Measurements from ENCODE around the gene SCFD2.
"Not testable (repeated sequence)": the region's sequence is repeated elsewhere in the genome, so short reads cannot be mapped to it uniquely, and the experiment has no call there.

Gene SCFD2

DNA sequence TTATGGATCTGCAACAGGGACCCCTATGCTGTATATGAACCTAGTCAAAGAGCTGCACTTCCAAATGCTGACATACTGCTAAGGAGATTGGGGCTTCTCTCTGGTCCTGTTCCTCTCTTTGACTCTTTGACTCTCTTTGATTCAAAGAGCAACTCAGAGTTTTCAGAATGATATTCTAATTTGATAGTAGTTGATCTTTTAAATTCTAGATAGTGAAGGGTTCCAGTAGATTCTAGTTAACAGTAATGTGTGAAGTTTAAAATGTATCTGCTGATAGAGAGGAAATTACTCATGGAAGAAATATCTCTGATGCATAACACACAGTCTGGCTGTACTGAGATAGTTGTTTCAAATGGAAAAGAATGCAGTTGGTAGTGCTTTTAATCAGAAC is 264.7 kb downstream of the SCFD2 start:
- DNase-seq (ENCODE audit: low read depth) = no peak

DNA sequence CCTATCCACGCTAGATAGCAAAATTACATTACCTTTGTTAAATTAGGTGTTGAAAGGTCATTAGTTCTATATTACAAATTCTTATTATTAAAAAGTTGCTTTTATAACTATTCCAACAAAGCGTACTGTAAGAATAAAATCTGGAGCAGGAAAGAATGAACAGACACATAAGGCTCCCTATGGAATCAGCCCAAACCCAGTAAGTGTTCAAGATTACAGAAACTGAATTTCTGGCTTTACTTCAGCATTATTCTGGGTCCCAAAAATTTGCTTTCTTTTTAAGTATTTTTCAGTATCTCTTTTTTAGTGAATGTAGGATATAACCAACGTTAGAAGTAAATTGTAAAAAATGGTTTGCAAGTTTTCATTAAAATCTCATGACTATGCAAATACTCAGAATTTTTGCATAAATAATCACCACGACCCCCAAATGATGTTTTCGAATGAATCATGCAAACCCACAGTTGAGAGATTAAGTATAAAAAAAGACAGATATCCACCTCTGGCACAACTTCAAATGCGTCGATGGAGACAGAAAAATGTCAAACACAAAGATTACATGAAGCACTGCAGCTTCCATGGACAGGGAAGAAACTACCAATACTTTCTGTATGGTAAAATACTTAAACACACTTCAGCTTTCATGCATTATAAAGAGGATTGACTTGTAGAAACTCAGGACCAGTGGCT is 265.2 kb downstream of the SCFD2 start:
- DNase-seq (ENCODE audit: low read depth) = no peak

DNA sequence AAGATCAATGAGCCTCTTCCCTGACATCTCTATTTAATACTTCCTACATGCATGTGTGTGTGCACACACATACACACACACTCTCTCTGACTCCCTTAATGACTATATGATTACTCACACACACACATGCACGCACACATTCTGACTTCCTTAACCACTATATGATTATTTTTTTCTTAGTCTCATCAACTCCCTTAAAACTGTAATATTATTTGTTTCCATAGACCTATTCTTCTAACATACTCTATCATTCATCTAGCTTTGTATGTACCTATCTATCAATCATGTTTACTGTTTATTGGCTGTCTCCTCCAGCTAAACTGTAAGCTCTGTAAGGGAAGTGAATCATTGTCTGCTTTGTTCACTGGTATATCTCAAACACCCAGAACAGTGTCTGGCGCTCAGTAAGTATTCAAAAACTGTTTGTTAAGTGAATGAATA is 267.2 kb downstream of the SCFD2 start:
- no peak for DNase-seq (ENCODE audit: low read depth)

DNA sequence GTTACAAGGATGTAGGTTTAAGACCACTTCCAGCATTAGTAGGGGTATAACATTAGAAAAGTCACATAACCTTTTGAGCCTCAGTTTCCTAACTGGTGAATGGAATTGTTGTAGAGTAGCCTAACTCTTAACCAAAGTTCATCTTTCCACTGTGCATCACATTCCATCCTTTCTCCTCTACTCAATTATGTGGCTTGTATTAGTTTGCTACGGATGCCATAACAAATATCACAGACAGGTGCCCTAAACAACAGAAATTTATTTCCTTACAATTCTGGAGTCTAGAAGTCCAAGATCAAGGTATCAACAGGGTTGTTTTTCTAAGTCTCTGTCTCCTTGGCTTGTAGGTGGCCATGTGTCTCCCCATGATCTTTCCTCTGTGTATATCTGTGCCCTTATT is 271.8 kb downstream of the SCFD2 start:
- DNase-seq (ENCODE audit: low read depth) = no peak

DNA sequence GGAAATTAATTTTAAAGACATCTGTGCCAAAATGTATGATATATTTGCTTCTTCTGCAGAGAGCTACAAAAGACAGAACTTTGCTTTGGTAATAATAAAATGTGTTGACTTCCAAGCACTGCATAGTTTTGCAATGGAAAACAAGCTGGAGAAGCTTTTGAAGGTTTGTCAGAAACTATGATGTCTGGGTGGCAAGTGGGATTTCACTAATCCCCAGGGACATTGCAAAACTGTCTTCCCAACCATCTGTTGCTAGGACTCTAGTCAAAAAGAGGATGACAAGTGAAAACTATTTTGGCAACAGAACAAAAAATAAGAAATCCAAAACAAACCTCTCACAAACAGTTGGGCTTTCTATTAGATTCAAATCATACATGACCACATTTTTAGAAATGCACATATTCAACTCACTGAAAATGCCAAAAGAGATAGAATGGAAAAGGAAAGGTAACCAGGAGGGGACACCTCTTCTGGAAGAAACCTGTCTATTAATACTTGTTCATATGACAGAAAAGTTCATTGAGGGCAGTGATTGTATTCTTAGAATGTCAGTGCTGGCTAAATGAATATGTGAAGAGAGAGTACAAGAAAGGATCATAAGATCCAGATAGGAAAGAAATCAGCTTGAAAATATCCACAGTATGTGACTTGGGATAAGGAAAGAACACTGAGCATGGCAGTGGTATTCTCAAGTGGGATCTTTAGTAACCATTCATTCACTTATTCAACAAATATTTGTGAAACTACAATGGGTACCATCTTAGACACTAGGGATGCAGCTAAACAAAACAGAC is 275.7 kb downstream of the SCFD2 start:
- no peak for DNase-seq (ENCODE audit: low read depth)

DNA sequence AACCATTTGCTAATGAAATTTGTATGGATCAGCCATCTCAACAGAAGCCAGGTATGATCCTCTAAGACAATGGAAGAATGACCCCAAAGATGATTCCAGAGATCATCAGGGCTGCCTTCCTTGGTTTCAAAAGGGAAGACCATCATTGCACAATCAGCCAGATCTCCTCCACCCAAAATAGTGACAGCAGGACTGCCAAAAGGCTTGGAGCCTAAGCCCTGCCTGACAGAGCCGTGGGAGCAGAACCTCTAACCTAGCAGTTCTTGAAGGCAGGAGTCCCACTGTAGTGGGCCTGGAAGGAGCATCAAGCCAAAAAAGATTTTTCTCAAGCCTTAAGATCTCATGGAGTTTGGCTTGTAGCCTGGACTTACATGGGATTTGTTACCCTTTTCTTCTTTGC is 277.7 kb downstream of the SCFD2 start:
- no peak for DNase-seq (ENCODE audit: low read depth)

DNA sequence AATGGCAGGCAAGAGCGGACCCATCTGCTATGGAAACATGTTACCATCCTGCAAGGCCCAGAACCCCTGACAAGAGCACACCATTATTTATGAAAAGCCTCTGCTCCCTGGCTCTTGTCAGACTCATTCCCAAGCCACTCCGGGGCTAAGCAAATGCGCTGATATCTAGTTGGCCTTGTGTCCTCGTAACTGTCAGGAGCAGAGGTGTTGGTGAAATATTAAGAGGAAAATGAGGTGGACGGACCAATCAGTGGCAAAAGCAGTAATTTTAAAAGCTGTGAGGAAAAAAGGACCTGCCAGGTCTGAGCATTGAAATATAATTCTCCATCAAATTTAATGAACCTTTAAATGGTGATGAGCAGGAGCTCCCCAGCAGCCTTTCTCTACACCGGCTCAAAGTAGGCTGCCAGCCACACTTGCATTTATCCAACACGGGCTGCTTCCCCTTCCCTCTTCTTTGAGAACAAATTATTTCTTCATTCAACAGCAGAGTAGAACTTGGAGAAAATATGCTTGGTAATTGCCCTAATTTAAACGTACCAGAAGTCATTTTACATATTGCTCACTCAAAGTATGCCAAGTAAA is 289.4 kb downstream of the SCFD2 start:
- DNase-seq (ENCODE audit: low read depth) = no peak

DNA sequence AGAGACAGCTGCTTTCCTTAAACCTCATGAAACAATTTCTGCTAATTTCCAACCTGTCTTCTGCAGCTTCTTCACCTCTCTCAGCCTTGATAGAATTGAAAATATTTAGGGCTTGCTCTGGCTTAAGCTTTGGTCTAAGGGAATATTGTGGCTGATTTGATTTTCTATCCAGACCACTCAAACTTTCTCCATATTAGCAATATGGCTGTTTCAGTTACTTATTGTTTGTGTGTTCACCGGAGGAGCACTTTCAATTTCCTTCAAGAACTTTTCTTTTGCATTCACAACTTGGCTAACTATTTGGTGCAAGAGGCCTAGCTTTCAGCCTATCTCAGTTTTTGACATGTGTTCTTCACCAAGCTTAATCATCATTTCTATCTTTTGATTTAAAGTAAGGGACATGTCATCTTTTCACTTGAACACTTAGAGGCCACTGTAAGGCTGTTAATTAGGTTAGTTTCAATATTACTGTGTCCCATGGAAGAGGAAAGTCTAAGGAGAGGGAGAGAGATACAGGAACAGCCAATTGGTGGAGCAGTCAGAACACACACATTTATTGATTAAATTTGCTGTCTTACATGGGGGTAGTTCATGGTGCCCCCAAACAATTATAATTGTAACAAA is 290.6 kb downstream of the SCFD2 start:
- DNase-seq (ENCODE audit: low read depth) = no peak

DNA sequence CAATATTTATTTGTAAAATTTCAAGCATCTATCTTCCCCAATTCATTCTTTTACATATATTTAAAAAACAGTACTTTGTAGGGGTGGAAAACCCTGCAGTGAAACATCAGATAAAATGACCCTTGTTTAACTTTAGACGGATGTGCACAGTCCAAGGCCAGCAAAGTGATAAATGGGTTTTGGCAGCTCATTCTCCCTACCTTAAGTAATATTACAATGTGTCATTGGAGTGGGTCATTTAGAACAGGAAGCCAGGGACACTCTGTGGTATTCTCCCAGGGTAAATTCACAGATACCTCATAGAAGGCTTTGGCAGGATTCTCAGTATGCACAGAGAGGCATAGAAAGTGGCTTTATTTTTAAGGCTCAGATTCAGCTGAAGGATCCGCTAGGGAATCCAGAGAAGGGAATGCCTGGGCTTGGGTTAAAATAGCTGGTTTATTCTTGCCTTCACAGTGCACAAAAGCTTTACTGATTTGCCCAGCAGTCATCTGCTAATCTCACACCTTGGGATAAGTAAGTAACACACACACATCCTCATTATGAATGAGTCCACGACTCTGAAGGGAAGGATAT is 297.0 kb downstream of the SCFD2 start:
- no peak for DNase-seq (ENCODE audit: low read depth)

DNA sequence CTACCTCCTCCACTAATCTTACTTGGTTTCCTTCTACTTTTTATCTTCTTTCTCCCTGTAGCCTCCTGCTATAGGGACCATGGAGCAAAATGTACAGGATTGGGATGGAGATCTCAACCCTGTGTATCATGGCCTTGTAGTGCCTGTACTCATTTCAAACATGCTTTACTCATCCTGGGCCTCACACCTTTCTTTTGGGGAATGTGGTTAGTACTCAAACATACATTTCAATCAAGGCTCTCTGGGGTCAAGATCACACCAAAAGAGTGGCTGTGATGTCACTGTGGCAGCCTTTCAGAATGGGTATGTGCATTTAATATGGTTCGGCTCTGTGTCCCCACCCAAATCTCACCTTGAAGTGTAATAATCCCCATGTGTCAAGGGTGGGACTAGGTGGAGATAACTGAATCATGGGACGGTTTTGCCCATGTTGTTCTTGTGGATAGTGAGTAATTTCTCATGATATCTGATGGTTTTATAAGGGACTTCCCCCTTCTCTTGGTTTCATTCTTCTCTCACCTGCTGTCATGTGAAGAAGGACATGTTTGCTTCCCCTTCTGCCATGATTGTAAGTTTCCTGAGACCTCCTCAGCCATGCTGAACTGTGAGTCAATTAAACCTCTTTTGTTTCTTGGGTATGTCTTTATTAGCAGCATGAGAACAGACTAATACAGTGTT is 298.6 kb downstream of the SCFD2 start:
- DNase-seq (ENCODE audit: low read depth) = no peak

DNA sequence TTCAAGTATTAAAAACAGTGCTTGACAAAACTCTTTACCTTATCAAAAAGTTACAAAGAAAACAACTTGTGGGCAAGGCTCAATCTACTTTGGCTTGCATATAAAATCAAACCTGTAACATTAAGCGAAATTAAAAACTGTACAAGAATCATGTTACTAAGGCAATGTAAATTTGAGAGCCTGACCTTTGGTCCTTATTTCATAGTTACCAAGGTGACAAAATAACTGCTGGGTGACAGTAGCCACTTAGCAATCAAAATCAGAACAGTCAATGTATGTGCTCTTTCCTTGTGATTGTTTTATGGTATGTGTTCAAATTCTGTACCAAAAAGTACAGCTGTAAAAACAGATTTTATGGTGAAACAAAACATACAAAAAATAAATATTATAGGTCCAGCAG is 299.7 kb downstream of the SCFD2 start:
- DNase-seq (ENCODE audit: low read depth) = no peak

DNA sequence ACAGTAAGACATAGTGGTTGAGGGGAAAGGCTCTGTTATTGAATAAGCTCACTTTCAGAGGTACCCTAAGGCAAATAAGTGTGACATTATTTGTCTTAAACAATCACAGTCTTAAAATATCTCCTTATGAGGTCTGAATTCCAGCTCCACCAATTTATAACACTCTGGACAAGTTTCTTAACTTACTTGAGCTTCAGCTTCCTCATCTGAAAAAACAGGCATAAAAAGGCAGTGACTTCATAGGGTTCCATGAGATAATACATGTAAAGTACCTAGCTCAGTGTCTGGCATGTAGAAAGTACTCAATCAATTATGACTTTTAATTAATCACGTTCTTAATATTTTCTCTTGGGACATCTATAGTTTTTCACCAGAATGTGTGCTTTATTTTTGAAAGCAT is 301.3 kb downstream of the SCFD2 start:
- no peak for DNase-seq (ENCODE audit: low read depth)

DNA sequence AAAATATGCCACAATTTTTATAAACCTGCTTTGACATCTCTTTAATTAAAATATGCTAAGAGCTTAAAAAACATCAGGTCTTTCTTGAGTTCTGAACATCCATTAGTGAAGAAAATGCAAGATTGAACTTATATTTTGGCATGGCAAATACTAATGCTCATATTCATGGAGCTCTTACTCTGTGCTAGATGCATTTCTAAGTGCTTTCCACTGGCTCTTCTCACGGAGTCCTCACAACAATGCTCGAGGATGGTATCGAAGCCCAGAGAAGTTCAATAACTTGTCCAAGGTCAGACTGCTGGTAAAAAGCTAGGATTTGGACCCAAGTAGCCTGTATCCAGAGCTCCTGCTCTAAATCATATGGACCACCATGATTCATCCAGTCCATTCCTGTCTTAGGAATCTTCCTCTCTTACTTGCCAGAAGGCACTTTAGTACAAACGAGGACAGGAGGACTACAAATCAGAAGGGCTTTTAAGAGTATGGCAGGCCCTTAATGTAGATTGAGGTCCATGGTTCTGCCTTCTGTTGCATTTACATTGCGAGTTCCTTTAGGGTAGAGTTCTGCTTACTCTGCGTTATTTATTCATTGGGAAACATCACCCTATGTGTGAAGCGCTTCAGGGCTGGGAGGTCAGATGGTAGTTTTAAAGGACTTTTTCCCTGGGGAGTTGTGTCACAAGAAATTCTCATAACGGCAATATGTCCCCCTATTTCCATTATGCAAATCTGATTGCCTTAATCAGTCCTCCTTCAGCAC is 304.6 kb downstream of the SCFD2 start:
- DNase-seq (ENCODE audit: low read depth) = no peak

DNA sequence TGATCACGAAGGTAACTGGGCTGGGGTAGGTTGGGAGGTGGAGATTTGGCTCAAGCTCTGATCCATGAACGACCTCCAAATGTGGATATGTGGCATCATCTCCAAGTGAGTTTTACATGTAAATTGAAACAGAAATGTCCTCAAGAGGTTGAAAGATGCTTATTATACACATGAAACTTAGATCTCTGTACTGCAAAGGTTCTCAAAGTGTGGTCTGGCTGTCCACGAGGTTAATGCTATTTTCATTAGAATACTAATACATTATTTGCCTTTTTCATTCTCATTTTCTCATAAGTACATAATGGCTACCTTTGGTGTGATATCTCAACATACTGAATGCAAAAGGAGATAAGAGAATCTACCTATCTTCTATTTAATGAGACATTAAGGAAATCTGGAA is 305.6 kb downstream of the SCFD2 start:
- DNase-seq (ENCODE audit: low read depth) = no peak

DNA sequence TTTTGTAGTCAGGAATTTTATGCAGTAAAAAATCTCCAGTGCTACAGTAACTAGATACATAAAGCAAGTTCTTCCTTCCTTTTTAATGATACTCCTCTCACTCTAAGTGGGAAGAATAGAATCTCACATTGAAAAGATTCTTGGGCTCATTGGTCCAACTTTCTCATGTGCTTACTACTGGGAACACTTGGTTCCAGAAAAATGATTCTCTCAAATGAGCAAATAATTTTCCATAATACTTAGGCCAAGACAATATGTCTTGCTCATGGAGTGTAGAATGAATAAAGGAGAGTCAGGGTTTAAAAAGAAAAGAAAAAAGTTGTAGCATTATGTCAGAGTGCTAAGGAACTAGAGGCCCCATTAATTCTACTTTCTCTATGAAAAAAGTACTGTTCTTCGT is 306.0 kb downstream of the SCFD2 start:
- no peak for DNase-seq (ENCODE audit: low read depth)

DNA sequence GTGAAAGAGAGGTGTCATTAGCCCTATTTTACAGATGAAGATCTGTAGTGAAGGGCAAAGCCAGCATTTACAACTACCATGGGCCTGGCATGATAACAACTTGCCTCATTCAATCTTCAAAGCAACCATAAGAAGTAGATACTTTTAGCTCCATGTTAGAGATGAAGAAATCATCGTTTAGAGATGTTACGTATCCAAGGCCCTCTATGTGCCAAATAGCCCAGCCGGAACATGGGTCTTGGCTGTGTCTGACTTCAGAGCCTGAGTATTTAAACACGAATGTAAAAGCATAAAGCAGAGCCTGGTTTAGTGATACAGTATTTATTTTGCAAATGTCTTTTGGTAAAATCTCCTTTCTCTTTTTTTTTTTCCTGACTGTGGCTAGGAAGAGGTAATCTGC is 306.6 kb downstream of the SCFD2 start:
- DNase-seq (ENCODE audit: low read depth) = no peak

DNA sequence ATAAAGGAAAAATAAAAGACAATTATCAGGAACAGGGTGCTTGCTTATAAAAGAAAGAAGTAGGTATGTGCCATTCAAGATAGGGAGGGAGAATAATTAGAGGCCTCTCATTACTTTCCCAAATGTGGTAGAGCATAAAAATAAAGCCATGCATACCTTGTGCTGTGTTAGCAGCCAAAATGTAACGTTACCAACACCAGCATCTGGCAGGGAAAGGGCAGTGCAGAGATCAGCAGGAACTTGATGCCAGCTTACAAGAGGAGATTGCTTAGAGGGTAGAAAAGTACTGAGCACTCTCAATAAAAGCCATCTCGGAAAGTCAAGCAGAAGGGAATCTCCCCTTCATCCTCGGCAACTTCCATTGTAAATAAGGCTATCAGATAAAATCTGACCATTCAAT is 308.2 kb downstream of the SCFD2 start:
- DNase-seq (ENCODE audit: low read depth) = no peak

DNA sequence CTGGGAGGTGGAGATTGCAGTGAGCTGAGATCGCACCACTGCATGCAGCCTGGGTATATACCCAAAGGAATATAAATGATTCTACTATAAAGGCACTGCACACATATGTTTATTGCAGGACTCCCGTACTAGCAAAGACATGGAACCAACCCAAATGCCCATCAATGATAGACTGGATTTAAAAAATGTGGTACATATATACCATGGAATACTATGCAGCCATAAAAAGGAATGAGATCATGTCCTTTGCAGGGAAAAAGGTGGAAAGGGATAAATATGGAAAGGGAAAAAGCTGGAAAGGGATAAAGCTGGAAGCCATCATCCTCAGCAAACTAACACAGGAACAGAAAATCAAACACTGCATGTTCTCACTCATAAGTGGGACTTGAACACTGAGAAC is 308.8 kb downstream of the SCFD2 start:
- not testable (repeated sequence) for DNase-seq (ENCODE audit: low read depth)

DNA sequence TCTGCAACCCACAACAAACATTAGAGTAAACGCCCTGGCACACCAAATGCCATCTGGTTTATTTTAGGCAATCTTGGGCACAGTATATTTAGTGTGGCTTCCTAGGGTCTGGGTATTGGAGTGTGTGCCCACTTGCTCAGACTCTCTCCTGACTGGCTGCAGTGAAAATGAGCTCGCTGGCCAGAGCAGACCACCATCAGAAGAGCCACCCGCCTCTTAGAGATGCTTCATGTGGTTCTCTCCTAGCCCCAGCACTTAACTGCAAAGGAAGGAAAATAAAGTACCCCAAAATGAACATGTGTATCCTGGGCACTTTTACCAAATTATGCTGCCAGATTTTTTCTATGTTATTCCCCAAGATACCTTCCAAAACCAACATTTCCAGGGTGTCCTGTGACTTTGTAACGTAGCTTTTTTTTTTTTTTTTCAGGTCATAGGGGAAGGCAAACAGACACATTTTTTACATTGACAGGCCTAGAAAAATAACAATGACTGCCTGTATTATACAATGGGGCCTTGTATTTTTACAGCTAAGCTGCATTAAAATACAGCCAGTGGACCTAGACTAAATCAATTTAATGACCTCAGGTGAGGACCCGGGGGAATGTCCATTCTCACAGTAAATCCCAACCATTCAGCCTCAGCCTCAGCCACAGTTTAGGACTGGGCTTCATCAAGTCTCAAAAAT is 310.0 kb downstream of the SCFD2 start:
- no peak for DNase-seq (ENCODE audit: low read depth)

DNA sequence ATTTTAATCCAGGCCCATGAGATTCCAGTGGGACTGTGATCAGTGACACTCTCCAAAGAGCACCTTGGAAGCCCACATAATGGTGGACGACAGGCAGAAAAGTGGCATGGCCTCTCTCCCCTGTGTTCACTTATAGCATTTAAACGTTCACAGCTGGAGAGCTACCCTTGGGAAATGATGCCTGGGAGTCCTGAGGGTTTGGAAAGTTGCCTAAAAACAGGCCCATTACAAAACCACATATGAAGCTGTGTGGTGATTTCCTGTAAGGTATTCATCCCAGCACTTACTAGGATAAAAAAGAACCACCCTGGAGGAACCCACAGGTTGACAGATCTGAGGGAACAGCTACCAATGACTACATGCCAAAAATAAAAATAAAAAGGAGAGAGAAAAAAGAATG is 310.6 kb downstream of the SCFD2 start:
- no peak for DNase-seq (ENCODE audit: low read depth)

DNA sequence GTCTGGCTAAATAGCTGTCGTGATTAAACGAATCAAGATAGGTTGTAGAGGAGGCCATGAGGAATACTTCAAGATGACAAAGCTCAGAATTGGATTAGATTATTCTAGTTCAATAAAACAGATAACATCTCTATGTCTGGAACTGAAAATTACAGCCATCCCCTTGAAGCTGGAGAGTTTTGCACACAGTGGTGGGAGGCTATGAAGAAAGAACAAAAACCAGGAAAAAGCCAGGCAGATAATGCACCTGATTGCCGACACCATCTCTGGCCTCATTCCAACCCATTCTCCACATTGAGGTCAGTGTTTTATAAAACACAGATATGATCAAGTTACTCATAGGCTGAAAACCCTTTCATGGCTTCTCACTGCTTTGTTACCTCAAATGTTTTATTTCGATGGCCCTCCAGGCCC is 315.5 kb downstream of the SCFD2 start:
- no peak for DNase-seq (ENCODE audit: low read depth)

All from stimulated activated CD4-positive, alpha-beta T cell treated with anti-CD3 and anti-CD28 coated beads, Interleukin-2, amount 100 ng/mL, for 4 hours (primary cell).